HL-60 (cell line): ENCODE results near the gene FSCN2.

Experiments used
- DNase-seq, 2 experiments: peaks; one replicate each; pipeline ENCODE4 v3.0.0-alpha.2; 2010 to 2020; ENCODE audit warnings: low read depth in 1 of 2, low spot score in 1 of 2
- H3K27ac ChIP-seq: fragments of 250-450 bp; sonication (Bioruptor Pico); replicated peaks from 2 replicates; pipeline ENCODE4 v1.5.1; 2020; ENCODE audit warnings: mild to moderate bottlenecking, moderate library complexity
- H3K27me3 ChIP-seq: fragments of 250-450 bp; sonication (Bioruptor Pico); 2 replicates; pipeline ENCODE4 v1.5.1; 2021; ENCODE audit warnings: mild to moderate bottlenecking, moderate library complexity; ENCODE audit not compliant: insufficient read depth, poor library complexity, severe bottlenecking
- H3K4me3 ChIP-seq: replicated peaks from 2 replicates; pipeline ENCODE4 v1.5.1; 2011; ENCODE audit warnings: mild to moderate bottlenecking, control low read depth, low read length; ENCODE audit not compliant: insufficient read depth
- GABPA ChIP-seq: IDR thresholded peaks from 2 replicates; pipeline ENCODE4 v1.6.1; 2012; ENCODE audit warnings: low read depth
- POLR2AphosphoS5 ChIP-seq: IDR thresholded peaks from 2 replicates; pipeline ENCODE4 v1.6.1; 2012; ENCODE audit warnings: low read depth
- SPI1 ChIP-seq: IDR thresholded peaks from 2 replicates; pipeline ENCODE4 v1.6.1; 2012; ENCODE audit warnings: low read depth, mild to moderate bottlenecking, borderline replicate concordance
- TF ChIP-seq, protein P1 (sequence below): IDR thresholded peaks from 2 replicates; pipeline ENCODE4 v1.6.1; 2012; ENCODE audit warnings: low read depth; ENCODE audit not compliant: insufficient replicate concordance
- TF ChIP-seq, protein P2 (sequence below): IDR thresholded peaks from one replicate; pipeline ENCODE4 v1.5.1; 2011; ENCODE audit warnings: low read length, control low read depth, inconsistent platforms; ENCODE audit not compliant: insufficient read depth

FSCN2 gene

DNA sequence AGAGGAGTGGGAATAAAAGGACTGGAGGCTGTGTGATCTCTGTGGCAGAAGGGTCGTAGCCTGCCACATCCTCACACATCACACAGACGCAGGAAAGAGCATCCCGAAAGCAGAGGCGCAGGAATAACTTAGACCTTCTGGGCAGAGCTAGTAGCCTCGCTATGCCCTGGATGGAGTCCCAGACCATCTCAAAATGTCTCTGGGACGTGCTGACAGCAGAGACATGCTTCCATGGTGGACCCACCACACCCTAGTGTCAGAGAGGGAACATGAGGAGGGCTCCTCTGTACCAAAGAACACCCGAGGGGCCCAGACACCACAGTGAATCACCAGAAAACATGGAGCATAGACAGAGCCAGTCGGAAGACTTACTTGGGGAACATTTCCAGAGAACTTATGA is 53.6 kb downstream of the FSCN2 start:
- H3K27me3 ChIP-seq = no peaks in the 10 kb centered on the region
- H3K4me3 ChIP-seq = no peak overlapping the region
- TF ChIP-seq, protein P1, sequence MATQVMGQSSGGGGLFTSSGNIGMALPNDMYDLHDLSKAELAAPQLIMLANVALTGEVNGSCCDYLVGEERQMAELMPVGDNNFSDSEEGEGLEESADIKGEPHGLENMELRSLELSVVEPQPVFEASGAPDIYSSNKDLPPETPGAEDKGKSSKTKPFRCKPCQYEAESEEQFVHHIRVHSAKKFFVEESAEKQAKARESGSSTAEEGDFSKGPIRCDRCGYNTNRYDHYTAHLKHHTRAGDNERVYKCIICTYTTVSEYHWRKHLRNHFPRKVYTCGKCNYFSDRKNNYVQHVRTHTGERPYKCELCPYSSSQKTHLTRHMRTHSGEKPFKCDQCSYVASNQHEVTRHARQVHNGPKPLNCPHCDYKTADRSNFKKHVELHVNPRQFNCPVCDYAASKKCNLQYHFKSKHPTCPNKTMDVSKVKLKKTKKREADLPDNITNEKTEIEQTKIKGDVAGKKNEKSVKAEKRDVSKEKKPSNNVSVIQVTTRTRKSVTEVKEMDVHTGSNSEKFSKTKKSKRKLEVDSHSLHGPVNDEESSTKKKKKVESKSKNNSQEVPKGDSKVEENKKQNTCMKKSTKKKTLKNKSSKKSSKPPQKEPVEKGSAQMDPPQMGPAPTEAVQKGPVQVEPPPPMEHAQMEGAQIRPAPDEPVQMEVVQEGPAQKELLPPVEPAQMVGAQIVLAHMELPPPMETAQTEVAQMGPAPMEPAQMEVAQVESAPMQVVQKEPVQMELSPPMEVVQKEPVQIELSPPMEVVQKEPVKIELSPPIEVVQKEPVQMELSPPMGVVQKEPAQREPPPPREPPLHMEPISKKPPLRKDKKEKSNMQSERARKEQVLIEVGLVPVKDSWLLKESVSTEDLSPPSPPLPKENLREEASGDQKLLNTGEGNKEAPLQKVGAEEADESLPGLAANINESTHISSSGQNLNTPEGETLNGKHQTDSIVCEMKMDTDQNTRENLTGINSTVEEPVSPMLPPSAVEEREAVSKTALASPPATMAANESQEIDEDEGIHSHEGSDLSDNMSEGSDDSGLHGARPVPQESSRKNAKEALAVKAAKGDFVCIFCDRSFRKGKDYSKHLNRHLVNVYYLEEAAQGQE = no peak
- TF ChIP-seq POLR2AphosphoS5 = no peak
- no peak for TF ChIP-seq SPI1
- no peak for TF ChIP-seq GABPA
- TF ChIP-seq, protein P2, sequence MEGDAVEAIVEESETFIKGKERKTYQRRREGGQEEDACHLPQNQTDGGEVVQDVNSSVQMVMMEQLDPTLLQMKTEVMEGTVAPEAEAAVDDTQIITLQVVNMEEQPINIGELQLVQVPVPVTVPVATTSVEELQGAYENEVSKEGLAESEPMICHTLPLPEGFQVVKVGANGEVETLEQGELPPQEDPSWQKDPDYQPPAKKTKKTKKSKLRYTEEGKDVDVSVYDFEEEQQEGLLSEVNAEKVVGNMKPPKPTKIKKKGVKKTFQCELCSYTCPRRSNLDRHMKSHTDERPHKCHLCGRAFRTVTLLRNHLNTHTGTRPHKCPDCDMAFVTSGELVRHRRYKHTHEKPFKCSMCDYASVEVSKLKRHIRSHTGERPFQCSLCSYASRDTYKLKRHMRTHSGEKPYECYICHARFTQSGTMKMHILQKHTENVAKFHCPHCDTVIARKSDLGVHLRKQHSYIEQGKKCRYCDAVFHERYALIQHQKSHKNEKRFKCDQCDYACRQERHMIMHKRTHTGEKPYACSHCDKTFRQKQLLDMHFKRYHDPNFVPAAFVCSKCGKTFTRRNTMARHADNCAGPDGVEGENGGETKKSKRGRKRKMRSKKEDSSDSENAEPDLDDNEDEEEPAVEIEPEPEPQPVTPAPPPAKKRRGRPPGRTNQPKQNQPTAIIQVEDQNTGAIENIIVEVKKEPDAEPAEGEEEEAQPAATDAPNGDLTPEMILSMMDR = no peak
- H3K27ac ChIP-seq = no peak overlapping the region
- DNase-seq = no peak

DNA sequence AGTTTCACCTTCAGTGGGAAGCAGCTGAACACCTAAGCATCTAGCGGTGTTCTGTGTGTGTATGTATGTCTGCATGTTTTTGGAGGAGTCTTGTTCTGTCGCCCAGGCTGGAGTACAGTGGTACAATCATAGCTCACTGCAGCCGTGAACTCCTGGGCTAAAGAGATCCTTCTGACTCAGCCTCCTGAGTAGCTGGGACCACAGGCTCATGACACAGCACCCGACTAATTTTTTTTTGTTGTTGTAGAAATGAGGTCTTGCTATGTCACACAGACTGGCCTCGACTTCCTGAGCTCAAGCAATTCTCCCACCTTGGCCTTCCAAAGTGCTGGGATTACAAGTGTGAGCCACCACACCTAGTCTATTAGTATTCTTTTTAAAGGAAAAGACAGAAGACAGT is 54.2 kb downstream of the FSCN2 start:
- TF ChIP-seq GABPA = no peak
- no peak for TF ChIP-seq POLR2AphosphoS5
- TF ChIP-seq, protein P2 = no peak
- TF ChIP-seq, protein P1 = no peak
- no peak for TF ChIP-seq SPI1
- no peak overlapping the region for H3K4me3 ChIP-seq
- no peak for DNase-seq
- H3K27ac ChIP-seq = no peak overlapping the region
- no peaks in the 10 kb centered on the region for H3K27me3 ChIP-seq

DNA sequence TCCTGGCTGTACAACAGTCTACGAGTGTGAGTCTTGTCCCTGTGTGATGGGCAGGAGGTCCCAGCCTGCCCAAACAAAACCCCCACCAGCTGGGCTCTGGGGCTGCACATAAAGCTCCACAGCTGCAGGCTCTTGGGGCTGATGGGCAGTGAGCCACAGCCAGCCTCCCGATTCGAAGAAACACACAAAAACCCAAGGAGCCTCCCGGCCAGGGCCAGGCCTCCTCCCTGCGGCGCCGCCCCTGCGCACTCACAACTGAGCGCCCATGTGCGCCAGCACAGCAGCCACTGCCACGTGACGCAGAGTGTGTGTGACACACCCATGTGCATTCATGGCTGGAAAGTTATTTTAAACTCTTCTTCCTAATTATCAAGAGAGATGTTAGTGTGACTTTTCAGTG is 54.6 kb downstream of the FSCN2 start:
- Histone ChIP-seq H3K27ac (no peak overlapping the region), H3K27me3 (no peaks in the 10 kb centered on the region), H3K4me3 (no peak overlapping the region)
- TF ChIP-seq, protein P2 = no peak
- TF ChIP-seq, protein P1 = no peak
- TF ChIP-seq GABPA (no peak), POLR2AphosphoS5 (no peak), SPI1 (no peak)
- no peak for DNase-seq
